Measurements from ENCODE around the gene ZNF282.

Gene ZNF282

DNA sequence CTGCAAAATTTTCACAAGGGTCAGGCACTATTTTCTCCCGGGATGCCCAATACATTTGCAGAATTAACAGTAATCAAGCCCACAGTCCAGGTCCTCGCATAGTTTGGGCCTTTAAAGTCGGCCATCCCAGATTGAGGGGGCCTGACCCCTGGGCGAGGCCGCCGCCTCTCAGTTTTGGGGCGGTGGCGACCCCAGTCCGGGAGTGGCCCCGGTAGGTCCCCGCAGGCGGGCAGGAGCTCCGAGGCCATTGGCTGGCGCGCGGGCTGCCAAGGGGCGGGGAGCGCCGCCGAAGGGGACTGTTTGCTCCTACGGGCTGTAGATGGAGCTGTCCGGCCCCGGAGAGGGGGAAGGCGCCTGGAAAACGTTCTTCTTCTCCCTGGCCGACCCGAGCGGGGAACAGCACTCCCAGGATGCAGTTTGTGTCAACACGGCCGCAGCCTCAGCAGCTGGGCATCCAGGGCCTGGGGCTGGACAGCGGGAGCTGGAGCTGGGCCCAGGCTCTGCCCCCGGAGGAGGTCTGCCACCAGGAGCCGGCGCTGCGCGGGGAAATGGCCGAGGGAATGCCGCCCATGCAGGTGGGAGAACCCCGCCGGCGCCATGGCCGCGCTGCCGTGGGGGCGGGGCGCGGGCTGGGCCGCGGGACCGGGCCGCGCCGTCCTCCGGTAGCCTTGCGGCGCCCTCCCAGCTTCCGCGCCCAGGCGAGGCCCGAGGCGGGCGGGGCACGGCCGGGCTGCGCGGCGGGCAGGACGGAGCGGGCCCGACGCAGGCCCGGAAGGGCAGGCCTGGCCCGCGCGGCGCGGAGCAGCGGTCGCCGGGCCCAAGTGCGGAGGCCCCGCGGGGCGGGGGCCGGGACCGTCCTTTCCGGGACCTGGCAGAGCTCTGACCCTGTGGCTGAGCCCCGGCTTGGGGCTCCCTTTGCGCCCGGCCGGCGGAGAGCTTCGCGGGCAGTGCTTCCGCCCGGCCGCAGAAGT is at the start of gene ZNF282:
TSS of gene ZNF282 (plus strand) at position 367 of the 971 bp plus-strand sequence. CDS start at position 411, 44 bp downstream.
- no peak for DNase-seq

DNA sequence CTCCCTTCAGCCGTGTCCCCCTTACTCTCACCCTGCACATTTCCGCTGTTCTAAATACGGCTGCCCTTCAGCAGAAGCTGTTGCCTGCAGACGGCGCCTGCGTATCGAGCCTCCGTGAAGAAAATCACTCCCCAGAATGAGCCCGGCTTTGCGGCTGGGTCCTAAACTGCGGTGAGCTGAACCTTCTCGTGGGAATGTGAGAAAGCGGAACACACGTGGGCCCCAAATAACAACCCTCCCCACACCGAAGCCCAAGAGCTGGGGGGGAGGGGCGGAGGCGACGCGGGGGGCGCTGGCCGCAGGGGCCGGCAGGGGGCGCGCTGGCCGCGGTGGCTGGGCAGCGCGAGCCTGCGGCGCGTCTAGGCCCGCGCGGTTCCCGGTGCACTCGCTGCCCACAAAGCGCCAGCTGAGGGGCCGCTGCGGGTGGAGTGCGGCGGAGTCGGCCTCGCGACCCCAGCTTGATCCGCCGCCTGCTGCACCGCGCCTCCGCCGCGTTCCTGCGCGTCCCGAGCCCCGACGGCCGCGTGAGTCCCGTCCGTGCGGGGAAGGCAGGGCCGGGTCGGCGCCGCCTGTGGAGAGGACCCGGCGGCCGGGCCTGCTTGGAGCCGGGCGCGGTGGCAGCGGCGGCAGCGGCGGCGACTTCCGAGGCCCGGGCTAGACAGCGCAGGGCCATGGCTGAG is 48.1 kb upstream of the ZNF282 start, which contains the start of gene ZNF398:
TSS of gene ZNF398 (plus strand) at position 382 of the 680 bp plus-strand sequence. CDS start at position 672, 290 bp downstream.
- DNase-seq: no peak

DNA sequence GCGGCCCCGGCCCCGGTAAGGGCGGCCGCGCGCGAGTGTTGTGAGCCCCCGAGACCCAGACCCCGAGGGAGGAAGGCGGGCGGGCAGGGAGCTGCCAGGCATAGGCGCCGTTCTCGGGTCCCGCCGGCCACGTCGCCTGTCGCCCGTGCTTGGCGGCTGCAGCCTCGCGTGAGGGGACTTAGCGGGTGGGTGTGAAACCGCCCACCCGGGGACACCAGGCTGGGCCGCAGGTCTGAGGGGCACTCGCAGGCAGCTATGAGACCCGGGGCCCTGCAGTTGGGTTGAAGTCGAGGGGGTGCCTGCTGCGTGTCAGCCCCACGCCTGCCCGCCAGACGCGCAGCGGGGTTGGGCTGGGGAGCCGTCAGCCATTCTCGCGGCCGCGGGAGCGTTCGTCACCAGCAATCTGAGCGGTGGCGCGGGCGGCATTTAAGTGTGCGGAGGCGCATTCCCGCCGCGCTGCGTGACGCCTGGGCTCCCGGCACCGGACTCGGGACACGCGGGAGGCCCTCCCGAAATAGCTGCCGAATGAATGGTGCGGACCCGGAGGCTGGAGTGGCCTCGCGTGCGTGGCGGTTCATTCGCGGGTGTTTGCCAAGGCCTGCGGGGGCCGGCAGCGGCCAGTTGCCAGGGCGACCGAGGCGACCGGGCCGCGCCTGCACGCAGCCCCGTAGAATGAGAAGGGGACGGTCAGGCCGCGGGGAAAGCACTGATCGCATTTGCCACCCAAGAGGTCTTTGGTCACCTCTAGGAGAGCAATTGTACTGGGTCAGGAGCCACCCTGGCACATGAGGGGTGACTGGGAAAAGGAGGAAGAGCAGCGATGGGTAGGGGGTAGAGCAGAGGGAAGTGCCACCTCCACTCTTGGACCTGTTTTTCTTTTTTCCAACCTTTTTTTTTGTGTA is 47.3 kb upstream of the ZNF282 start:
- DNase-seq: no peak

DNA sequence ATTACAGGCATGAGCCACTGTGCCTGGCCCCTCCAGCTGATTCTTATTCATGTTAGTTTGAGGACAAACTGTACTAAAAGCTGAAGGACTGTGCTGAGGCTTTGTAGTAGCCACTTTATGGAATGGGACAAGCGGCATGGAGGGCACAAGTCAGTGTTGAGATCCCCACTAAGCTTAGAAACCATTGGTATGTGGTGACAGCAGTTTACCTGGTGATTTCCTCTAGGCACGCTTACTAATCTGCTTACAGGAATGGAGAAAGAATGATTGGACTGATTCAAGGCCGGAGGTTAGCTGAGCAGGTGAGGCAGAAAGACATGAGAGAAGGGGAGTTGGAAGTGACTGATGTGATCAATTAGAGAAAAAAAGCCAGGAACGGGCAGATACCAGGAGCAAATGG is 44.4 kb upstream of the ZNF282 start:
- DNase-seq: no peak

DNA sequence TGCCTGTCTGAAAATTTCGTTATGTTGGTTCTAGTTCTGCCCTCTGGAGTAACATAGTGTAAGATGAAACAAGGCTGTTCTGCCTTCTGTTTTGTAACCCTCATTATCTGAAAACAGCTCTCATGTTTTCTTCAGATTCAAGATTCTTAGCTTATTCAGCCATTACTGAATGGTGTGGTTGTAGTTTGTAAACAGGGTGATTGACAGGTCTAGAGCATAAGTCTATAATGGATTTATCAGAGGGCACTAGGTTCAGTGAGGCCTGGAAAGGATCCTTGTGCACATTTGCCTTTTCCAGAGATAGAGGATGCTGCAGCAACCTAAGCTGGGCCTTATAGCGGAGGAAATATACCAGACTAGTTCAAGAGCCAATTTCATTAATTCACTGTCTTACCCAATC is 42.0 kb upstream of the ZNF282 start:
- DNase-seq: no peak

DNA sequence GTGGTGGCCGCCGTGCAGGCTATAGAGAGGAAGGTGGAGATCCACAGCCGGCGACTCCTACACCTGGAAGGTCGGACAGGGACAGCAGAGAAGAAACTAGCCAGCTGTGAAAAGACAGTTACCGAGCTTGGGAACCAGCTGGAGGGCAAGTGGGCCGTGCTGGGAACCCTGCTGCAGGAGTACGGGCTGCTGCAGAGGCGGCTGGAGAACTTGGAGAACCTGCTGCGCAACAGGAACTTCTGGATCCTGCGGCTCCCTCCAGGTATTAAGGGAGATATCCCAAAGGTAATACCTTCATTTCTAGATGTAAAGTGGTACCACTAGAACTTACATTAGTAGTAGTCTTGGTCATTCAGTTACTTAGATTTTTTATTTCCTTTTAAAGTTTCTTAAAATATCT is 41.3 kb upstream of the ZNF282 start:
- no peak for DNase-seq

DNA sequence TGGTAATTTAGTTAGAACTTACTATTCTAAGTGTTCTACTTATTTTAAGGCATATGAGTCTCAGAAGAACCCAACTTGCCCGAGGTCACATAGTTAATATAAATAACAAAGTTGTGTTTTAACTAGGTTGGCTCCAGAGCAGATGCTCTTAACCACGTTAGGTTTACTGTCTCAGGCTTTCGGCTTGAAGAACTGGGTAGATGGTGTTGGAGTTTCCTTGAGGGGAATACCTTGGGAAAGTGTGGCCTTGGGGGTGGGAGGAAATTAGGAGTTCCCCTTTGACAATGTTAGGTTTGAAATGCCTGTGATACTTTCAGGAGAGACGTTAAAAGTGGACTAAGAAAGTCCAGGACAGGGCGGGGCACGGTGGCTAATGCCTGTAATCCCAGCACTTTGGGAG is 38.4 kb upstream of the ZNF282 start:
- no peak for DNase-seq

DNA sequence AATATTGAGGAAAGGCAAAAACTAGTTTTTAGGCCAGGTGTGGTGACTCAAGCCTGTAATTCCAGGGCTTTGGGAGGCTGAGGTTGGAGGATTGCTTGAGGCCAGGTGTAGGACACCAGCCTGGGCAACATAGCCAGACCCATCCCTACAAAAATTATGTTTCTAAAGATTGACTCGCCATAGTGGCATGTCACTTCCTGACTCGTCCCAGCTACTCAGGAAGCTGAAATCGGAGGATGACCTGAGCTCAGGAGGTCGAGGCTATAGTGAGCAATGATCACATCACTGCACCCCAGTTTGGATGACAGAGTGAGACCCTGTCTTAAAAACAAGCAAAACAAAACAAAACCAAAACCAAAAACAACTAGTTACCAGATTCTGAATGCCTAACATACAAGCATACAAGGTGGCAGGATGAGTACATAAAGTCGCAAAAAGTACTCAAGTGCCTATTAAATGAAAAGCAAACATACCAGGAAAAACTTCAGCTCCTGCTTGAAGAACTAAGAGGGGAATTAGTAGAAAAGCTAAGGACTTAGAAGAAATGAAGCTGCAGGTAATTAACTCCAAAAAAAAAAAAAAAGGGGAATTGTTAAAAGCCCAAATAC is 34.0 kb upstream of the ZNF282 start:
- DNase-seq: no peak

DNA sequence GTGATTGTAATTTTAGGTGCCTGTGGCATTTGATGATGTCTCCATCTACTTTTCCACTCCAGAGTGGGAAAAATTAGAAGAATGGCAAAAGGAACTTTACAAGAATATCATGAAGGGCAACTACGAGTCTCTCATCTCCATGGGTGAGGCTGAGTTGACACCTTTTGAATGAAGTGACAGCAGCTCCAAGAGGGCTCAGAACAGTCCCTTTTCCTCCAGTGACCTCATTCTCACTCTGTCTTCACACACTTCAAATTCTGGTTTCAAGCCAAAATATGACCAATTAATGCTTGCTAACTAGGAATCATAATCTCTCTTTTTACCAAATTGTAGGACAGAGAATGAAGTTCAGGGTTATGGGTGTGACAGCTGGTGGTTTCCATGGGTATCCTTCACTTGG is 29.2 kb upstream of the ZNF282 start:
- no peak for DNase-seq

DNA sequence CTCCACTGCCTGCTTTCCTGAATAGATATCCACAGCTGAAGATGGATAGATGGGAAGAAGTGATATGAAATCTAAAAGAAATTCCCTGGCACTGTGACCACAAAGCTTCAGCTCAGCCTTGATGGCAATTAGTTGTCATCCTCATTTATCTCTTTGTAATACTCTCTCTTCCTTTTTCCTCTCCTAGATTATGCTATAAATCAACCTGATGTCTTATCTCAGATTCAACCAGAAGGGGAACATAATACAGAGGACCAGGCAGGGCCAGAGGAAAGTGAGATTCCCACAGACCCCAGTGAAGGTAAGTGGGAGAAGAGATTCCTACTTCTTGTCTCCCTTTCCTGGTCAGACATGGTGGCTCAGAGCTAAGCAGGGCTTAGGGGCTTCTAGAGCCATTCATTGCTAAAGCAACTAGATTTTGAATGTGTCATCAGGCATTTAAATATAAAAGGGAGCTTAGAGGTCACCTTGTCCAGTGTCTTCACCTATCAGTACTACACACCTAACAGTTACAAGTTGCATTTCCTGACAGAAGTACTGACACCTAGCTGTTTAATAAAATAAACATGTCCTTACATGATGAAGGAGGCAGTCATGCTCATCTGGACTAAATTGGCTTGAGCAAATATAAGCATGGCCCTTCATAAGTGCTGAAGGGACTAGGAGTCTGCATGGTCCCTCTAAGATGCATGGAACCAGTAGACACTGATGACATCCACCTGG is 28.6 kb upstream of the ZNF282 start:
- DNase-seq: no peak

DNA sequence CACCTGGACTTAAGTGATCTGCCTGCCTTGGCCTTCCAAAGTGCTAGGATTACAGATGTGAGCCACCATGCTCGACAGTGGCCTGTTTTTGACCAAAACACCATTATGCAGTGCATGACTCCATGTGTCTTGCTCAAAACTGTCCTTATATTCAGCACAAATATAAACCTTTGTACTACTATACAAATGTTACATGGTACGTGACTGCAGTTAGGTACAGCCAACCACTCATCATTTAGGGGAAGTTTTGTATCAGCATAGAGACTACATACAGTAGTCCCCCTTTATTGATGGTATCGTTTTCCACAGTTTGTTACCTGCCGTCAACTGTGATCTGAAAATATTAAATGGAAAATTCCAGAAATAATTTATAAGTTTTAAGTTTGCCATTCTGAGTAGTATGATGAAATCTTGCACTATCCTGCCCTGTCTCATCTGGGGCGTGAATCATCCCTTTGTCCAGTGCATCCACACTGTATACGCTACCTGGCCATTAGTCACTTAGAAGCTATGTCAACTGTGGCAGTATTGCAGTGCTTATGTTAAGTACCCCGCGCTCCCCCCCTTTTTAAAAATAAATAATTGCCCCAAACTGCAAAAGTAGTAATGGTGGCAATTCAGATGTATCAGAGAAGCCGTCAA is 23.3 kb upstream of the ZNF282 start:
- DNase-seq: no peak

DNA sequence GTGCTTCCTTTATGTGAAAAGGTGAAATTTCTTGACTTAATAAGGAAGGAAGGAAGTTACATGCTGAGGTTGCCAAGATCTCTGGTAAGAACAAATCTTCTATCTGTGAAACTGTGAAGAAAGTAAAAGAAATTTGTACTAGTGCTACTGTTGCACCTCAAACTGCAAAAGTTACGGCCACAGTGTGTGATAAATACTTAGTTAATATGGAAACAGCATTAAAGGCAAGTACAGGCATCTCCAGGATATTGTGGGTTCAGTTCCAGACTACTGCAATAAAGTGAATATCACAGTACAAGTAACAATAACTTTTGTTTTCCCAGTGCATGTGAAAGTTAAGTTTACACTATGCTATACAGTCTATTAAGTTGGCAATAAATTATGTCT is 22.8 kb upstream of the ZNF282 start:
- DNase-seq: no peak

DNA sequence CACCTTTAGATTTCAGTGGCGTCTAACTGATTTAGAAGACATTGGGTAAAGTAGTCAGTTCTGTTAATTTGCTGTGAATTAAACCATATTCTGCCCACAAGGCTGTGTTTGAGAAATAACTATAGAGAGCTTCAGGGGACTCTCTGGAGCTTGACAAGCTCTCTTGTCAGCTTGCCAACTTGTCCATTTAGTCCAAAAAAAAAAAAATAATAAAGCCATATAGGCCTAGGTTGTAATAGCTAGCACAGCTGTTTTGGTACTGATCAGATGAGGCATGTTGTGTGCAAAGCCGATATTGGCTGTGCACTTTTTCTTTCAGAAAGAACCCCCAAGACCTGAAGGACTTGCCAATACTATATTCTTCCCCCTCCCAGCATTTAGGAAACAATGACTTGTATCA is 20.2 kb upstream of the ZNF282 start:
- no peak for DNase-seq

DNA sequence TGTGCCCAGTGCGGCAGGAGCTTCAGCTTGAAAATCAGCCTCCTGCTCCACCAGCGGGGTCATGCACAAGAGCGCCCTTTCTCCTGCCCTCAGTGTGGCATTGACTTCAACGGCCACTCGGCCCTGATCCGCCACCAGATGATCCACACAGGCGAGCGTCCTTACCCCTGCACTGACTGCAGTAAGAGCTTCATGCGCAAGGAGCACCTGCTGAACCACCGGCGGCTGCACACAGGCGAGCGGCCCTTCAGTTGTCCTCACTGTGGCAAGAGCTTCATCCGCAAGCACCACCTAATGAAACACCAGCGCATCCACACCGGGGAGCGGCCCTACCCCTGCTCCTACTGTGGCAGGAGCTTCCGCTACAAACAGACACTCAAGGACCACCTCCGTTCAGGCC is 16.1 kb upstream of the ZNF282 start:
- DNase-seq: no peak

DNA sequence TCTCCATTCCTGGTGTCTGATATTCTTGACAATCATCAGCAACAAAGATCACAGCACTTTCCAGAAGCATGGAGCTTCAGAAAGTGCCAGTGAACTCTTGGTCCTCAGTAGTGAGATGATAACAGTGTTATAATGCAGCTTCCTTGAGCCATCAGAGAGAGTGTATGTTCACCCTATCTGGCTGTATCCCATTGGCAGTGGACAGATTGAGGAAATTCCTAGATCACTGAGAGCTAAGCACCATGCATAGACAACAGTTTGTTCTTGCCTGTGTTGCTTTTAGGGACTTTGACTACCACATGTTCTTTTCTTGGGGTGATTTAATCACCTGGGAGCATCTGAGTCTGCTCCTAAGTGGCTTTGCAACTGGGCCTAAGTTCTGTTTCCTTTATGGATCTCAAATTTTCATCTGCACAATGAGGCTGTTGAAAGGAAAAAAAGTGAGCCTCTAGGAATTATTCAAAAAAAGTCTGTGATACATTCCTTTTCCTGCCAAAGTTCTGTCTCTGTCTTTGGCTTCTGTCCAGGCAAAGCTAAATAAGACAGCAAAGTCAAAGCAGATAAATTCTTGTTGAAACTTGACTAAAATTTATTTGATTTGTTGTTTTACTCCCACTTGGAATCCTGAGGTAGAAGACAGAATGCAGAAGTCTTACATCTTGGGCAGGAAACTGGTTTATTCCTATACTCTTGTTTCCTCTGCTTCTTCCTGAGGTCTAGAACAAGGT is 14.5 kb upstream of the ZNF282 start:
- no peak for DNase-seq

DNA sequence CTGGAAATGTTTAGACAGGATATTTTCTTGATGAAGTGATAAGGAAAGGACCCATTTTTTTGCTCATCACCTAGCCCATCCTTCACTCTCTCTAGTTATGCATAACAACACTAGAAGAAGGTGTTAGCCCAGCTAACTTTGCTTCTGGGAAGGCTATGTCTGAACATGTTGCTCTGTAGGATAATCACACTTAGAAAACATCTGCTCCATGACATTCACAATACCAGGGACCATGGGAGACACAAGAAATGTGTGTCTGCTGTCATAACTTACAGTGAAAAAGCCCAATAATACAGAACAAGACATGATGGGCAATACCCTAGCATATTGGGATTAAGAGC is 13.9 kb upstream of the ZNF282 start:
- DNase-seq: no peak

DNA sequence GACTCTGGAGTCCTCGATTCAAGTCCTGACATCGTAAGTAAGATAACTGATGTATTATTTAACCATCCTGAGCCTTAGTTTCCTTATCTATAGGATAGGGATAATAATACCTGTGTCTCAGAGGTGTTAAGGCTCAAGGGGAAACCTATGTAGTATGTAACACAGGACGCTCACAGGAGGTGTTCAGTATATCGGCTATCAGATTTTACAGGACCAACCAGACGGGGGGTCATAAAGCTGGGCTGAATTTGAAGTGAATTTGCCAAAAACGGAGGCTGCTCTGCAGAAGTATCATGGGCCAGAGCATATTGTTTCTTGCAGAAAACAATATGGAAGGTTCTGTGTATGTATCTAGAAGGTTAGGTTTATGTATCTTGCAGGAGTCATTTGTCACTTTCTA is 11.1 kb upstream of the ZNF282 start:
- DNase-seq: no peak

DNA sequence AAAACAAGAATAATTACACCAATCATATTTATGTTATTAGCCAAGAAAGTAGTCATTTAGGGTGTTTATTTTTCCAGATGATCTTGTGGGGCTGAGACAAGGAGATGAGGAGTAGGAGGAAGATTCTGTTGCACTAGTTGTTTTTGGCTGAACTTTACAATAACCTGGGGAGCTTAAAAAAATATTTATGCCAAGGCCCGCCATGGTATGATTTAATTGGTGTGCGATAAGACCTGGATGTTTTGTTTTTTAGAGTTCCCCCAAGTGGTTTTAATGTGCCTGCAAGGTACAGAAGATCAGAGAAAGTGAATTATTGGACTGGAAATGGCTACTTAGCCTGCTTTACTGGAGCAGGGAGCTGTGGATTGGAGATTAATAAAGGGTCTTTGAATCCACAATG is 7.1 kb upstream of the ZNF282 start:
- DNase-seq: no peak

DNA sequence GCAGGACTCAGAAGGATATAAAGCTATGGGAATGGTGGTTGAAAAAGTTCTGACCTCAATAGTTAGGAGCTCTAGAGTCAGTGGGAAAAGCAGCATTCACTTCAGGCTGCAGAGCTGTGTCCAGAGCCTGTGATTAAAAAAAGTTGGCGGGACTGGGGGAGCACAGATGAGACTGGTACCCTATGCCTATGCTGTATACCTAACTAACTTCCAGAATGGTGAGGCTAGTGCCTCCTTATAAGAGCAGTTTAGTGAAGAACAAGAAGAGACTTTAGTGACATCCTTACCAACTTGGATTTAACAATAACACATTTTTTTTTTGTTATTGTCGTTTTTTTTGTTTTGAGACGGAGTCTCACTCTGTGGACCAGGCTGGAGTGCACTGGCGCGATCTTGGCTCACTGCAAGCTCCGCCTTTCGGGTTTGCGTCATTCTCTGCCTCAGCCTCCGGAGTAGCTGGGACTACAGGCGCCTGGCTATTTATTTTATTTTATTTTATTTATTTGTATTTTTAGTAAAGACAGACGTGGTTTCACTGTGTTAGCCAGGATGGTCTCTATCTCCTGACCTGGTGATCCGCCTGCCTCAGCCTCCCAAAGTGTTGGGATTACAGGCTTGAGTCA is 6.6 kb upstream of the ZNF282 start:
- DNase-seq: no peak

DNA sequence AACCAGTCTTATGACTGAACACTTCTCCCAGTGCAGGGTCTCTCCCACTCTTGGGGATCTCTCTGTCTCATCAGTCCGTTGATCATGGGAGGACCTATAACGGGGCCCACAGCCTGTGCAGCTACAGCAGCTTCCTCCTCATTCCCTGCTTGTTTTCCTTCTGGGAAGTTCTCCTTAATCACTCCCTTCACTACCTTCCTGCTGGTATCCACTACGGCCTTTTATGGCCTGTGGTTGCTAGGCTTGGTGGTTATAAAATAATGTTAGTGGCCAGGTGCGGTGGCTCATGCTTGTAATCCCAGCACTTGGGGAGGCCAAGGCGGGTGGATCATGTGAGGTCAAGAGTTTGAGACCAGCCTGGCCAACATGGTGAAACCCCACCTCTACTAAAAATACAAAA is 3.5 kb upstream of the ZNF282 start:
- DNase-seq: no peak

All from NCI-H524 treated with DMSO at 0.1 percent for 48 hours (cell line).